ENCODE measurements around the gene EFNA5.

DNA sequence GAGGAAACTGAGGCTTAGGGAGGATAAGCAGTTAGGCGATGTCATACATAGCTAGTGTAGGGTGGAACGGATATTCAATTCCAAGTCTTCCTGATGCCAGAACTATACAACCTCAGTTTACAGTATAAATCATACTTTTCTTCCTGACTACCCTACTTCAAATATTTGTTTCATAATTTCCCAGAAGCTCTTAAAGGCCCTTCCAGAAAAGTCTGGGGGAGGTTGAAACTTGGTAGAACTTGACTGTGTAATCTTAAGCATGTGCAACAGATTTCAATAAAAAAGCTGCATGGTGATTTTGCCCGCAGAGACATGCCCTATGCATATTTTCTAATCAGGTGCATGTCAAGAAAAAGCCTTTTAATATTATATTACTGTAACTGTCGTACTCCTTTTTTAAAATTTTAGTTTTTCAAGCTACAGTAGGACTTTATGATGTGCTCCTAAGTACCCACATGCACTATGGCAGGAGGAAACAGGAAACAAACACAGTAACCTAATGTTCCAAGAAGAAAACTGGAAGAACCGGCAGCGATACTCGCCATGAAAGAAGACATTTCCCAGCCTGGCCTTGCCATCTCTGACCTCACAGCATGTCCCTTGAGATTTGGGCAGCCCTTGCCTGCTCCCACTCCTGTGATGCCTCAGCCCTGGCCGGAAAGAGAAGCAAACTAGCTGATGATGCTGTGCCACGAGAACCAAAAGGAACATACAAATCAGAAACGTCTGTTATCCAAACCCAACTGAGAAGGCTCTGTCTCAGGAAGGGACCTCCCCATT is 266.0 kb downstream of the EFNA5 start:
- TF ChIP-seq, protein P1, sequence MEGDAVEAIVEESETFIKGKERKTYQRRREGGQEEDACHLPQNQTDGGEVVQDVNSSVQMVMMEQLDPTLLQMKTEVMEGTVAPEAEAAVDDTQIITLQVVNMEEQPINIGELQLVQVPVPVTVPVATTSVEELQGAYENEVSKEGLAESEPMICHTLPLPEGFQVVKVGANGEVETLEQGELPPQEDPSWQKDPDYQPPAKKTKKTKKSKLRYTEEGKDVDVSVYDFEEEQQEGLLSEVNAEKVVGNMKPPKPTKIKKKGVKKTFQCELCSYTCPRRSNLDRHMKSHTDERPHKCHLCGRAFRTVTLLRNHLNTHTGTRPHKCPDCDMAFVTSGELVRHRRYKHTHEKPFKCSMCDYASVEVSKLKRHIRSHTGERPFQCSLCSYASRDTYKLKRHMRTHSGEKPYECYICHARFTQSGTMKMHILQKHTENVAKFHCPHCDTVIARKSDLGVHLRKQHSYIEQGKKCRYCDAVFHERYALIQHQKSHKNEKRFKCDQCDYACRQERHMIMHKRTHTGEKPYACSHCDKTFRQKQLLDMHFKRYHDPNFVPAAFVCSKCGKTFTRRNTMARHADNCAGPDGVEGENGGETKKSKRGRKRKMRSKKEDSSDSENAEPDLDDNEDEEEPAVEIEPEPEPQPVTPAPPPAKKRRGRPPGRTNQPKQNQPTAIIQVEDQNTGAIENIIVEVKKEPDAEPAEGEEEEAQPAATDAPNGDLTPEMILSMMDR (IDR thresholded peaks at IDR 0.05), result no peak
- no peak for TF ChIP-seq POLR2AphosphoS5 (IDR thresholded peaks at IDR 0.05; ENCODE audit: insufficient read depth in 1 of 2, low read depth in 1 of 2)
- no peak for TF ChIP-seq POLR2A (IDR thresholded peaks at IDR 0.05)

All from vagina (tissue), 2 donors.